ENCODE results near the gene SORBS2. TPM values are rescaled to one million over a fixed set of nuclear protein-coding genes. Genes with fewer than 3 reads are reported as not detected.

Gene SORBS2
- total RNA-seq, 2 donors from 2014 or later, result not detected

DNA sequence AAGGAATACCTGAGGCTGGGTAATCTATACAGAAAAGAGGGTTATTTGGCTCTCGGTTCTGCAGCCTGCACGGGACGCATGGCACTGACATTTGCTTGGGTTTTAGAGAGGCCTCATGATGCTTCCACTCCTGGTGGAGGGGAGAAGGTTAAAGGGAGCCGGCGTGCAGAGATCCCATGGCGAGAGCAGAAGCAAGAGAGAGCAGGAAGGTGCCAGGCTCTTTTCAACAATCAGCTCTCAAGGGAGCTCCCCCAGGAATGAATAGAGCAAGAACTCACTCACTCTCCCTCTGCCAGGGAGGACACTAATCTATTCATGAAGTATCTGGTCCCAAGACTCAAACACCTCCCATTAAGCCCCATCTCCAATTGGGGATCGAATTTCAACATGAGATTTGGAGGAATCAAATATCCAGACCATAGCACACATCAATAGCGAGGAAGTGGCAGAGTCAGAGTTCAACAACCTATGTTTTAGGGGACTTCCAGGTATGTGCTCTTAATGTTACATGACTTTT lies 109.8 kb downstream of the SORBS2 start:
- Mint-ChIP-seq H3K27ac (no peak overlapping the region), H3K9me3 (peaks cover 4% of the 10 kb centered on the region in 2 donors), H3K36me3 (no peaks in the 10 kb centered on the region)
- DNase-seq (ENCODE audit: low spot score in 2 of 2) (no peak), ATAC-seq (no peak)

DNA sequence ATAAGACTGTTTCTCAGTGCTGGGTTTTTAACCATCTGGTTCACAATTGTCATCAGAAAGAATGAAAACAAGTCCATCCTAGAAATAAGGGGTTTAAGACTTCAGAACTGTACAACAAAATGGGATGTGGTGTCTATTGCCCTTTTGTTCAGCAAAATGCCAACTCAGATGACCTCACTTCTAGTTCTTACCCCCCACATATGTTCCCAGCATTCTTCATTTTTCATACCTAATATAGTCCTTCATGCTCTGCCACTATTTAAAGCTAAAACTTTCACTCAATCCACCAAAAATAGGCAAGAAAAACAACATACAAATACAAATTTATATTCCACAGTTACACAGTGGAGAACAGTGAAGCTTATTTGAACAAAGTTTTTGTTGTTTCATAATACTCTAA lies 111.4 kb downstream of the SORBS2 start:
- ATAC-seq (no peak), DNase-seq (ENCODE audit: low spot score in 2 of 2) (no peak)
- Mint-ChIP-seq H3K9me3 (peaks cover 4% of the 10 kb centered on the region in 2 donors), H3K36me3 (no peaks in the 10 kb centered on the region), H3K27ac (no peak overlapping the region)

DNA sequence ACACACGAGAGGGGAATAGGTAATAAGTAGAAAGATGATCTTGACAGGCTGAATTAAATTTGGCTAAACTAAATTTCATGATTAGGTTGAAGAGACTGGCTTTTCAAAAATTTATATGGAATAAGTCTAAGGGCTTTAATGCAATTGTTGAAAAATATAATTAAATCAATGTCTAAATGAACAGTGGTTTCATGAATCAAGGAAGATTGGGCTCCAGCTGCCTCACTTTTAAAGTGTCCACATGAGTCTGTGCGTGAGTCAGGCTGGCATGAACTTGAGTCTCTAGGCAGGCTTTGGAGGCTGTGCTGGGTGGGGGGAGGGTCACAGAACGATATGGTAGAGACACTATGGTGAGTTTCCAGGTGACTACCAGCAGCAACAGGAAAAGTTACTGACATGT lies 111.9 kb downstream of the SORBS2 start:
- Mint-ChIP-seq H3K36me3 (no peaks in the 10 kb centered on the region), H3K27ac (no peak overlapping the region), H3K9me3 (peaks cover 4% of the 10 kb centered on the region in 2 donors)
- DNase-seq (ENCODE audit: low spot score in 2 of 2), result no peak
- ATAC-seq, result no peak

DNA sequence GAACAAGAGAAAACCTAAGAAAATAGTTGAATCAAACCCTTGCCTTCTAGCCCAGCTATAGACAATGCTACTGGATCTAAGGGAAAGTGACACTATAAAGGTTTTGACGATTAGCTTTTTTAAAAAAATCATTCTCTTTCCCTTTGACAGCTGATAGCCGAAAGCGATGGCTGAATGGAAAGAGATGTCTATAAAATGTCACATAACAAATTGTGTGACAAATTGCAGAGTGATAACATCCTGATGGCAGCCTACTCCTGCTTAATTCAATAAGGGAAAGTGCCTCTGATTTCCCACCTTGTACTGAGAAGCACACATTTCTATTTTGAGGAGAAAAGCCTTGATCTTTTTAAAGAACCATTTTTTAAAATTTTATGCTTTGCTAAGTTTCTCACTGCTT lies 114.5 kb downstream of the SORBS2 start:
- ATAC-seq (no peak), DNase-seq (ENCODE audit: low spot score in 2 of 2) (no peak)
- Mint-ChIP-seq H3K36me3 (no peaks in the 10 kb centered on the region), H3K9me3 (no peaks in the 10 kb centered on the region), H3K27ac (no peak overlapping the region)

DNA sequence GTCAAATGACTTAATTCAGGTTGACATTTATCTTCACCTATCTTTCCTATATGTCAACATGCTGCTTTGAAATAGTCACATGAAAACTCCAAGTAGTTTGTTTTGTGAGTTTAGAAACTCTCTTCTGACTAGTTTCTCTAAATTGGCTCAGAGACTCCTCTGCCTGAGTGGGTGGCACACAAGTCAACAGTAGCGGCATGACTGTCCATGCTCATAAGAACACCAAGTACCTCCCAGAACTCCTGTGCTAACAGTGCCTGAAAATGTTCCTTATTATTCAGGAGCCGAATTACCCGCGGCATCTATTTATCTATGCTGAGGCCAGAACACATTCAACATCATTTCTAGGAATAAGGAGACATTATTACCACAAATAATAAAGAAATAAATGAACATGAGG lies 116.3 kb downstream of the SORBS2 start:
- DNase-seq (ENCODE audit: low spot score in 2 of 2) (no peak), ATAC-seq (no peak)
- Mint-ChIP-seq H3K27ac (no peak overlapping the region), H3K9me3 (no peaks in the 10 kb centered on the region), H3K36me3 (no peaks in the 10 kb centered on the region)

DNA sequence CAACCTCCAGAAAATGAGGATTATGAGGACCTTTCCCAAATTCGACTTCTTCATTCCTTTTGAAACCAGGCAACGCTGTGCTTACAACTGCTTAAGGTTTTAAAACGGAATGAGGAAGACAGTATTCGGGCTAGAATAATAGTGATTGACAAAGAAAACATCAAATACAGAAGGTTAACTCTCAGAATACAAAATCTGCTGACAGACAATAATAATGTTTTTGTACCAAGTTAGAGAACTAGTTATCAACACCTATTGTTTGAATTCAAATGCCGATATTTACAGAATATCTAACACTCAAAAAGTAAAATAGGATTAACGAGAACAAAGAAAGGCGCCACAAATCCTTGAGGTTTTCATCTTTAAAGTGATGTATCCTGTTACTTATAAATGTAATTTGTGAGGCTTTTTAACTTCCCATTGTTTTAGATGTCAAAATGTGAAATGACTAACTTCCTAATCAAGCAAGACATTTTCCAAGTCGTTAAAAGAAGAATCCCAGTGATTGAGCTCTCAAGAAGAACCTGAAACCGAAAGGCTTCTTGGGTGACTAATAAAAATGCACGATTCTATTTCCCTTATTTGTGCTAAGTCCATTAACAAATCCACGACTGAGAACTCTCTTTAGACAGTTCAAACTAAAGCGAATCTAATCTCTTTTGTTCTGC lies 118.3 kb downstream of the SORBS2 start:
- DNase-seq (ENCODE audit: low spot score in 2 of 2) (no peak), ATAC-seq (no peak)
- Mint-ChIP-seq H3K9me3 (no peaks in the 10 kb centered on the region), H3K36me3 (no peaks in the 10 kb centered on the region), H3K27ac (no peak overlapping the region)

DNA sequence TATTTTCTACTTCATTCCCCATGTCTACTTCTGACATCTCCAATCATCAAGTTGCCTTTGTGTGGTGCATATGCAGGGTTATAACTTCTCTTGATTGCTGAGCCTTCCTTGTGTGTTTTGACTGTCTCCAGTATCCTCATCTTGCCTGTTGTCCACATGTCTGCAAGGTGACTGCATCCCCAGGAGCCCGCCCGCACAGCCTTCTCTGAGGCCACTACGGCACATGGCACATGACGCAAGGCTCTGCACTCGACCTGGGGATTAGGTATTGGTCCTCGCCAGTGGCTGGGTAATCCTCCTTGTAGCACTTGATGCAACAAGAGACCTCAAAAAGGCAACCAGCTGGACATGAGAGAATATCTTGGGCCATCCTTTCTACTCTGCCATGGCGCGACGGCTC lies 122.6 kb downstream of the SORBS2 start:
- H3K36me3 Mint-ChIP-seq, result no peaks in the 10 kb centered on the region
- ATAC-seq (no peak), DNase-seq (ENCODE audit: low spot score in 2 of 2) (no peak)
- H3K9me3 Mint-ChIP-seq, result no peaks in the 10 kb centered on the region
- H3K27ac Mint-ChIP-seq, result no peak overlapping the region

DNA sequence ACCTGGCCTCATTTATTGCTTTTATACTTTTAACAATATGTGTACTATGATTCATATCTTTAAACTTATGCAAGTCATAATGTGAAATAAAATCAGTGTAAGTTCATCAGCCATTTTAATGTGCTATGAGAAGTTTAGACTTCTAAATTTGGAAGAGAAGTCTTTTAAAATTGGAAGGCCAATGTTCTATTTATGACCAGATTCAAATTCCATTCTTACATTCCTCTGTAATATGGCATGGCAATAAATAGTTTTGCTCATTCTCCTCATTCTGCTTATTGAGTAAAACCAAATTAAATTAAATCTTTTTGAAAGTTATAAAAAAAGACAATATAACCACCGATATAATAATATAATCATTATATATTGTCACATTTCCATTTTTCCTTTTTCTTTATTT lies 126.2 kb downstream of the SORBS2 start:
- Mint-ChIP-seq H3K36me3 (no peaks in the 10 kb centered on the region), H3K27ac (no peak overlapping the region), H3K9me3 (no peaks in the 10 kb centered on the region)
- DNase-seq (ENCODE audit: low spot score in 2 of 2) (no peak), ATAC-seq (no peak)

DNA sequence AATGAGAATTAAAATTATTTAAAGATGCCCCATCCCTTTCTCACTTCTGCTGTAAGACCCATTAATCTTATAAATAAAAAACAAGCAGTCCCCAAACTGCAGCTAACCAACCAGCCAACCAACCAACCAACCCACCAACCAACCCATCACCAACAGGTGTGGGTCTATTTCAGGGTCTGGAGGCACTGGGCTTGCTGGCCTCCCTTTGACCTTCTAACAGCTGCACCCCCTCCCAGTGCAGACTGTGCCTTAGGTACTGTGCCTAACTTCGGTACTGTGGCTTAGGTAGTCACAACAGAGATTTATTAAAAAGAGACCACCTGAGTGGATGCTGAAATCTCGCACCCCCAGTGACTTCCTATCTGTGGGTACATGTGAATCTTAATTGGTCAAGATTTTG lies 128.1 kb downstream of the SORBS2 start:
- no peaks in the 10 kb centered on the region for H3K36me3 Mint-ChIP-seq
- H3K9me3 Mint-ChIP-seq, result no peaks in the 10 kb centered on the region

DNA sequence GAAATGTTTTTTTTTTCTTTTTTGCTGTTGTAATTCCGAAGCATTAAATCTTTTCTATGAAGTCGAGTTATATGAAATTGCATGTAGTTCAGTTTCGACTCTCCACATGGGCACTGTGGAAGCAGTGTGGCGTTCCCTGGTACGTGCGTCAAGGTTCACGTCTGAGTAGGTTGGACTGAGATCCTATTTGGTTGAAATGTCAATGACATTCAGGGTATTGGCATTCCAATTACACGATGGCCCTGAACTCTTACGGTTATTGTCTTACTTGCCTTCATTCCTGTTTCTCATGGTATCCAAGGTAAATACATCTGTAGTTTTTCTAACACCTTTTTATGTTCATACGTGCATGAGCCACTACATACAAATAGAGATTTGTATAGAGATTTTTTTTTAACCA lies 128.8 kb downstream of the SORBS2 start:
- Mint-ChIP-seq H3K27ac (no peak overlapping the region), H3K9me3 (no peaks in the 10 kb centered on the region), H3K36me3 (no peaks in the 10 kb centered on the region)
- ATAC-seq, result no peak
- no peak for DNase-seq (ENCODE audit: low spot score in 2 of 2)

More for the DNA sequence above, 128.1 kb downstream of the SORBS2 start:
- ATAC-seq (no peak), DNase-seq (ENCODE audit: low spot score in 2 of 2) (no peak)
- H3K27ac Mint-ChIP-seq, result no peak overlapping the region

DNA sequence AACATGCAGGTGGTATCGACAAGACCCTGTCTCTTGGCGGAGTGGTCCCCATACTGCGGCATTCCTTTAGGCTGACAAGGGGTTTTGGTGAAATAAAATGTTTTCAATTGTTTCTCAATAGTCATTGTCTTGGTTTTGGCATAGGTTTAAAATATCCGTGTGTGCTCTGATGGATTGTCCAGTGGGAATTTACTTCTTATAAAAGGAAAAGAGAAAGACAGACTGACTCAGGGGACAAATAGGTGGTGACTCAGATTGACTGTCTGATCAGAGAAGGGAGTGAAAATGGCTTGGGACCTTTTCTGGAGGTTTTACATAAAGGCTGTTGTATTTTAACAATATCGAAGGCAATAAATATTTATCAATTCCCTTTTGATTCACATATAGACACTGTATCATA lies 129.8 kb downstream of the SORBS2 start:
- no peak for DNase-seq (ENCODE audit: low spot score in 2 of 2)
- no peaks in the 10 kb centered on the region for H3K36me3 Mint-ChIP-seq
- H3K9me3 Mint-ChIP-seq, result no peaks in the 10 kb centered on the region
- no peak for ATAC-seq
- no peak overlapping the region for H3K27ac Mint-ChIP-seq

DNA sequence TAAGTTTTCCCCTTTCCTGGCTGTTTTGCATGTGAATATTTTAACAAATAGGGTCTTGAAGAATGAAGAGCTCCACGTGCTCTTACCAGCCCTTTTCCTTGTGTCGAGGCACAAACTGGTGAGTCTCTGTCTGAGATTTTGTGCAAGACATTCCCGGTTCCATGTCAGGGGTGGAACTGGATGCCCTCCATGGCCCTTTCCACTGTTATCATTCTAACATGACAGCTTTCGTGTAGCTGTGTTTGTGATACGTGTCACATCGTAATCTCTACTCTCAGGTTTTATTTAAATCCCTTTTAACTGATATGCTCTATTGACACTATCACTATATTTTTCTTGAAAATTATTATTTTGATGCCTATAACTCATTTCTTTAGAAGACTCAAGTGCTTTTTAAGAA lies 130.4 kb downstream of the SORBS2 start:
- H3K9me3 Mint-ChIP-seq, result no peaks in the 10 kb centered on the region
- no peak overlapping the region for H3K27ac Mint-ChIP-seq
- no peaks in the 10 kb centered on the region for H3K36me3 Mint-ChIP-seq
- DNase-seq (ENCODE audit: low spot score in 2 of 2), result no peak
- no peak for ATAC-seq

DNA sequence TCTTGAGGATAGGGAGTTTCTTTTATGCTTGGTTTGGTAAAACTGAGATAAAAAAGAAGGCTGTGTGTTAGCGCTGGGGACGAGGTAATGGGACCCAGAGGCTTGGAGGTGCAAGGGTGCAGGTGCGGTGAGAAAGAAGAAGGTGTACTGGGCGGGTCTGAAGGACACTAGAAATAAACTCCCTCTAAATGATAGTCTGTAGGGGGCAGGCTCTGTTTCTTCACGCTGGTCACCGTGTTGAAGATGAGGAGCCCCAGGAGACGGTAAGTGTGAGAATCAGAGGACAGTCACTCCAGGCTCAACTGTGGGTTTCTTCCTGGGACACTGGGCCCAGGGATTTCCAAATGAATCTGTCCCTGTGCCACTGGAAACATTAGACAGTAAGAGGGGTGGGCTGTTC lies 131.4 kb downstream of the SORBS2 start:
- Mint-ChIP-seq H3K36me3 (no peaks in the 10 kb centered on the region), H3K27ac (no peak overlapping the region), H3K9me3 (no peaks in the 10 kb centered on the region)

DNA sequence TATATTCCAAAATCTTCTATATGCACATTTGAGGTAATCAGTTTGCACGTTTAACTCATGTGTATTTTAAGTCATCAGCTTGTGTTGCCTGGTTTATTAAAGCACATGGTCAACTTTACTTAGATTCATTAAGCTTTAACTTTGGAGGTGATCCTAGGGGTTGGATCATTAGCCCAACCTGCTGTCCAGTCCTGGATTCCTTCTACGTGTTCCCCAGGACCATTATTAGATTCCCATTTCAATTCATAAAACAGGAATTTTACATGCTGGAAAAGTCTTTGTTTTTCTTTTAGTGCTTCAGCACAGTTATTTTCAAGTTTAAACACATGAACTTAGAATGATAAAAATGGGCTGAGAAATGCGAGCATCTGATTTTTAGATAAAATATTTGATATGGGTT lies 132.5 kb downstream of the SORBS2 start:
- no peak for ATAC-seq
- Mint-ChIP-seq H3K36me3 (no peaks in the 10 kb centered on the region), H3K9me3 (no peaks in the 10 kb centered on the region), H3K27ac (no peak overlapping the region)
- DNase-seq (ENCODE audit: low spot score in 2 of 2), result no peak

More for the DNA sequence above, 131.4 kb downstream of the SORBS2 start:
- DNase-seq (ENCODE audit: low spot score in 2 of 2), result no peak
- ATAC-seq, result no peak

DNA sequence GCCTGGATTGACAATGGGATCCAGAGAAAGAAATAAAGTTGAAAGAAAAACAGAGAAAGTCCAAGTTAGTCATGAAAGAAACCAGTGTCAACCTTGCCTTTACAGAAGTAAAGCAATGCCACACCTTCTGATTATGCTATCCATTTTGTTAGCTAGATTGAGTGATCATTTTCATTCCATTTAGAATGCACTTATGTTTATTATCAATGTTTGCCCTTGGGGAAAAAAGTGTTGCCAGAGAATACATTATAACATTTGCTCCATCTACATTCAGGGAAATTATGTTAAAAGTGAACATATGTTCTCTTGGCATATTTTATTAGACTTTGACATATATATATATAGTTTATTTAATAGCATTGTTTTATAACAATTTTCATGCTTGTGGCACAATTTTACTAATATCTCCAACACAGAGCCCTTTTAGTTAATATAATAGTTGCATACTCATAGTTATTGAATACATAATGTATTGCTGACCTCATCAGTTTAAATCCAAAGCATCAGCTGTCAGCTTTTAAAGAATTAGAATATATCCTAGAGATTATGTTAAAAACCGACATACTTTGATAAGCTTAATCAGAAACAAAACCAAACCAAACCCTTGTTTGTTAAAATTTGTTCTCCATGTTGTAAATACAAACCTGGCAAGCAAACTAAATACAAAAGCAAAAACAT lies 134.2 kb downstream of the SORBS2 start:
- Mint-ChIP-seq H3K9me3 (no peaks in the 10 kb centered on the region), H3K36me3 (no peaks in the 10 kb centered on the region), H3K27ac (no peak overlapping the region)
- ATAC-seq (no peak), DNase-seq (ENCODE audit: low spot score in 2 of 2) (no peak)

DNA sequence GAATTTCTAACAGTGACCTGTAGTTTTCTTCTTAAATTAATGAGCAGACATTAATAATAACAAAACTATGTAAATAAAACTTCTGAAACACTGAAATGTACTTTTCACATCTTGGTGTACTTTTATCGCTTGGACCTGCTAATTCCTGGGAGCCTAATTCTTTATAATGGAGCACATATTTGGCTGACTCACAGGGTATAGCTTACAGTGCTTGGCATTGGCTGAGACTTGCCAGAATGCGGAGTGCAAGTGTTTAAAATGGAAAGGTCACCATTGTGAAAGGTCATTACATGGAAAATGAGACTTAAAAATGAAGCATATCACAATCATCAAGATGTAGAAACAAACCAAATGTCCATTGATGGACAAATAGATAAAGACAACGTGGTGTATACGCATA lies 139.4 kb downstream of the SORBS2 start:
- no peak for ATAC-seq
- no peak overlapping the region for H3K27ac Mint-ChIP-seq
- no peaks in the 10 kb centered on the region for H3K9me3 Mint-ChIP-seq
- H3K36me3 Mint-ChIP-seq, result no peaks in the 10 kb centered on the region
- no peak for DNase-seq (ENCODE audit: low spot score in 2 of 2)

DNA sequence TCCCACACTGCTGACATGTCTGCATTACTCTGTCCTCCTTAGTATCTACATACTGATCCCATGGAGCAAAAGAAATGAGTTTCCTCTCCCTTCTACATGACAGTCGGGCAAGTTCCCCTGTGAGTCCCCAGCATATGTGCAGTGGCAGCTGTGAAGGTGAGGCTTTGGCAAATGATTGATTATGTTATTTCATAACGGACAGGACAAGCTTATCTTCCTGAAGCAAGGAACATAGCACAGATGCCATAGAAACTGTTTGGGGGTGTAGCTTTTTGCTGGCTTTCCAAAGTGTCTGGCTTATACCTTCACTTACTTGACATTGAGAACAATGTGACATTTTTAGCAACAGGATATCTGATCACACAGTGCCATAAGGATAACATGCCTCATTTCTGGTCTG lies 139.8 kb downstream of the SORBS2 start:
- no peaks in the 10 kb centered on the region for H3K9me3 Mint-ChIP-seq
- DNase-seq (ENCODE audit: low spot score in 2 of 2) (no peak), ATAC-seq (no peak)
- no peaks in the 10 kb centered on the region for H3K36me3 Mint-ChIP-seq
- H3K27ac Mint-ChIP-seq, result no peak overlapping the region

DNA sequence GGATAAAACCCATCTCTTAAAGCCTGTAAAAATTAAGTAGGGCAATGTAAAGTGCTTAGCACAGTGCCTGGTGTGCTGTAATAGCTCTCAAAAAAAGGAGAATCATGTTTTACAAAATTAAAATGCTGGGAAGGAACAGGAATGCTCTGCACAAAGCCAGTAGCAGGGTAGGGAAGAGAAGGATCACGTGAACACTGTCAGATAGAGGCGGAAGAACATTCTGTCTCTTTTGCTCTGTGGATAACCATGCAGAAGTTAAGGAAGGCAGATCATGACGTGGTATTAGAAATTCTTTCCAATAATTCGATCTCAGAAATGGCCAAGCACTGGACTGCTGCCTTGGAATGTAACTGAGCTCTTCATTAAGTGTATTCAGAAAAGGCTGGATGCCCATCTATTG lies 140.5 kb downstream of the SORBS2 start:
- DNase-seq (ENCODE audit: low spot score in 2 of 2) (no peak), ATAC-seq (no peak)
- no peak overlapping the region for H3K27ac Mint-ChIP-seq
- no peaks in the 10 kb centered on the region for H3K36me3 Mint-ChIP-seq
- no peaks in the 10 kb centered on the region for H3K9me3 Mint-ChIP-seq
